ENCODE measurements around the gene SDF4.

GRCh38 chr1:1243807-1244191 is 12.0 kb upstream of the SDF4 start:
- TF ChIP-seq CTCF (IDR thresholded peaks at IDR 0.05) = no peak
- no peak for TF ChIP-seq EP300 (IDR thresholded peaks at IDR 0.05)
- TF ChIP-seq POLR2A (IDR thresholded peaks at IDR 0.05) = no peak
